ENCODE results near the gene PCK1. TPM values are rescaled to one million over a fixed set of nuclear protein-coding genes. Genes with fewer than 3 reads are reported as not detected.

Gene PCK1
- total RNA-seq, 1 donor from 2014 or later = 7.7 TPM

DNA sequence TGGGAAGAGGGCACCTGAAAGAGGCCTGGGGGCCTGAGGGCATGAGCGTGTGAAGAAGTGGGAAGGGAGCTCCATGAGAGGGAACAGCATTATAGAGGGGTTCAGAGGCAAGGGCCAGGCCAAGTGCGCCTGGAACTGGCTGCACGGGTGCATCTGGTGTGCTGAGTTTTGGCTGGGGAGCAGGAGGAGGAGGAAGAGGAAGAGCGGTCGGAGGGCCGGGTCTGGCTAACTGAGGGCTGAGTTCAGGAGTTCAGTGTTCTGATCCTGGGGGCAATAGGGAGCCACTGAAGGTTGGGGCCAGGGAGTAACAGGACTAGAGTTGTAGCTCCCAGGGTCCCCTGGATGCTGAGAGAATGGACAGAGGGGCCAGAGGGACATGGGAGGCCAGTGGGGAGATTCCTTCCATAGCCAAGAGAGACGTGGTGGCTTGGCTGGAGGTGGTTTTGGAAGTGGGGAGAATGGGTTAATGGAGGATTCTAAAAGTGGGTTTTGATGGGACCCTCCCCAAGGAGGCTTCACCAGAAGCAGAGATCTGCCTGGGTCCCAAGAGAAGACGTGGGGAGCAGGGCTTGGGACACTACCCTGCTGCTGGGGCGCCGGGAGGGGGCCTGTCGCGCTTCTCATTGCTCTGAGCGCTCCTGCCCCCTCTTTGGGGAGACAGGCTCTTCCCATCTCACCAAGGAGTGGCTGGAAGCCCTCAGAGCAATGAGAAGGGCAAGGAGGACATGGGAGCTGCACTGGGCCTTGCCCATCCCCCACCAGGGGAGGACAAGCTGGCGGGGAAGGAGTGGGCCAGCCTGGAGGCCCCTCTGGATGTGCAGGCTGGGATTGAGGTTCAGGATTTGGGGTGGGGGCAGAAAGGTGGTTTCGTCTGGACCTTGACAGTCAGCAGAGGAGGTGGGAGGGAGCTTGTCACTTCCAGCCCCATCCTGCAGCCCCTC, 30.6 kb downstream of the PCK1 start:
- intact Hi-C loops (cut with DNase I) = loop anchor here (5.0 kb wide), 1 partner anchor 209 kb away; no protein-coding TSS in a partner anchor

GRCh38 chr20:57592263-57593092, 31.6 kb downstream of the PCK1 start:
- TF ChIP-seq CTCF (IDR thresholded peaks at IDR 0.05) = no peak
- Histone ChIP-seq H3K27me3 (no peaks in the 10 kb centered on the region), H3K4me3 (no peak overlapping the region), H3K27ac (no peak overlapping the region), H3K36me3 (no peaks in the 10 kb centered on the region), H3K9me3 (no peaks in the 10 kb centered on the region), H3K4me1 (peaks cover 2 to 4% of the 10 kb centered on the region in 2 donors)
- DNase-seq (ENCODE audit: low spot score in 2 of 2) = no peak
- intact Hi-C loops (cut with DNase I) = loop anchor here (5.0 kb wide), 1 partner anchor 210 kb away; no protein-coding TSS in a partner anchor

More for the DNA sequence above, 30.6 kb downstream of the PCK1 start:
- H3K9me3 ChIP-seq = no peaks in the 10 kb centered on the region
- H3K27me3 ChIP-seq = no peaks in the 10 kb centered on the region
- no peak for TF ChIP-seq CTCF (IDR thresholded peaks at IDR 0.05)
- H3K4me3 ChIP-seq = no peak overlapping the region
- H3K27ac ChIP-seq = no peak overlapping the region
- H3K4me1 ChIP-seq = no peaks in the 10 kb centered on the region
- no peaks in the 10 kb centered on the region for H3K36me3 ChIP-seq
- no peak for DNase-seq (ENCODE audit: low spot score in 2 of 2)

- no peak overlapping the region for H3K27ac ChIP-seq
- no peak overlapping the region for H3K4me3 ChIP-seq
- TF ChIP-seq CTCF (IDR thresholded peaks at IDR 0.05) = no peak
- H3K27me3 ChIP-seq = no peaks in the 10 kb centered on the region
- peaks cover 2 to 4% of the 10 kb centered on the region in 2 donors for H3K4me1 ChIP-seq
- no peaks in the 10 kb centered on the region for H3K36me3 ChIP-seq
- no peaks in the 10 kb centered on the region for H3K9me3 ChIP-seq
- intact Hi-C loops (cut with DNase I) = loop anchor here (5.0 kb wide), 1 partner anchor 211 kb away; no protein-coding TSS in a partner anchor
- no peak for DNase-seq (ENCODE audit: low spot score in 2 of 2)
Measured at GRCh38 chr20:57593134-57593886, 32.4 kb downstream of the PCK1 start.

DNA sequence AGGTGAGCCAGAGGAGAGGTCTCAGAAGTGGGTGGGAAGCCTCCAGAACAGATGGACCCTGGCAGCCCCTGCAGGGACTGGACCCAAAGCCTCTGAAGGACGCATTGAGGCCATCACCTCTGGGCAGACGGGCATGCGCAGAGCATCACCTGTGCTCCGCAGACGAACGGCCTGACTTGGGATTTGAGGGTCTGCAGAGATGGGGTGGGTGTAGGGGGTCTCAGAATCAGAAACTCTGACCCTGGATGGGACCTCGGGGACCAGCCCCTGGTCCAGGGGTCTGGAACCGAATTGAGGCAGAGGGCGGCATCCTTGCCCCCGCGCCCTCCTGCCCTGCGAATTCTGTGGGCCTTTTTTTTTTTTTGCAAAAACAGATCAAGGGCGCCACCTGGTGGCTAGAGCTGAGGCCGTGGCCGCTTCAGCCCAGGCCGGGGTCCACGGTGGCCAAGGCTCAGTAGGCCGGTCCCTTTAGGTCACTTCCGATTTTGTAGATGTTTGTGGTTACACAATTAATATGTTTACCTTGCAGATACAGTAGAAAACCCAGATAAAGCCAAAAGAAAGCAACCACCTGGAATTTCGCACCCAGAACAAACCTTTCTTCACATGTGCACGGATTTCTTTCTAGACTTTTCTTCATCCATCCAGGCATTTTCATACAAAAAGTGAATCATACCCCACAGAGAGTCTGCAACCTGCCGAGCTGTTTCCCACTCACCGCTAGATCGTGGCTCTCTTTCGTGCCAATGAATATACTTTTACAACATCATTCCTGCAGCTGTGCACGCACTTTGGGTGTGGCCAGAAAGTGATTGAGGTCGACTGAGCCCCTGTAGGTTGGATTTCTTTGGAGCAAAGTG, 33.4 kb downstream of the PCK1 start:
- H3K36me3 ChIP-seq = no peaks in the 10 kb centered on the region
- TF ChIP-seq CTCF (IDR thresholded peaks at IDR 0.05) = peak; percentile 62 to 95 (median 76)
- no peak for DNase-seq (ENCODE audit: low spot score in 2 of 2)

More for the DNA sequence above, 33.4 kb downstream of the PCK1 start:
- intact Hi-C loops (cut with DNase I) = loop anchor here (1.0 to 5.0 kb wide), 2 partner anchors 80 to 212 kb away; no protein-coding TSS in a partner anchor
- no peak overlapping the region for H3K27ac ChIP-seq
- peaks cover 2 to 4% of the 10 kb centered on the region in 2 donors for H3K4me1 ChIP-seq
- H3K9me3 ChIP-seq = no peaks in the 10 kb centered on the region
- no peak overlapping the region for H3K4me3 ChIP-seq
- no peaks in the 10 kb centered on the region for H3K27me3 ChIP-seq
